ENCODE measurements around the gene BCAS4. TPM values are rescaled to one million over a fixed set of nuclear protein-coding genes. Genes with fewer than 3 reads are reported as not detected.

The BCAS4 gene
- total and polyA plus RNA-seq, 2 donors, result 4.8 to 9.2 TPM

- Histone ChIP-seq H3K27ac (ENCODE audit: low read depth) (no peak overlapping the region), H3K4me3 (ENCODE audit: low read depth, low read length) (no peak overlapping the region), H3K4me1 (ENCODE audit: insufficient read depth) (no peaks in the 10 kb centered on the region), H3K36me3 (ENCODE audit: insufficient read depth) (no peaks in the 10 kb centered on the region)
- no peak for DNase-seq (ENCODE audit: extremely low spot score)
- 70% methylated on average over 5 of the region's 5 CpGs for WGBS
Measured at GRCh38 chr20:50834599-50835005, 39.7 kb downstream of the BCAS4 start.

DNA sequence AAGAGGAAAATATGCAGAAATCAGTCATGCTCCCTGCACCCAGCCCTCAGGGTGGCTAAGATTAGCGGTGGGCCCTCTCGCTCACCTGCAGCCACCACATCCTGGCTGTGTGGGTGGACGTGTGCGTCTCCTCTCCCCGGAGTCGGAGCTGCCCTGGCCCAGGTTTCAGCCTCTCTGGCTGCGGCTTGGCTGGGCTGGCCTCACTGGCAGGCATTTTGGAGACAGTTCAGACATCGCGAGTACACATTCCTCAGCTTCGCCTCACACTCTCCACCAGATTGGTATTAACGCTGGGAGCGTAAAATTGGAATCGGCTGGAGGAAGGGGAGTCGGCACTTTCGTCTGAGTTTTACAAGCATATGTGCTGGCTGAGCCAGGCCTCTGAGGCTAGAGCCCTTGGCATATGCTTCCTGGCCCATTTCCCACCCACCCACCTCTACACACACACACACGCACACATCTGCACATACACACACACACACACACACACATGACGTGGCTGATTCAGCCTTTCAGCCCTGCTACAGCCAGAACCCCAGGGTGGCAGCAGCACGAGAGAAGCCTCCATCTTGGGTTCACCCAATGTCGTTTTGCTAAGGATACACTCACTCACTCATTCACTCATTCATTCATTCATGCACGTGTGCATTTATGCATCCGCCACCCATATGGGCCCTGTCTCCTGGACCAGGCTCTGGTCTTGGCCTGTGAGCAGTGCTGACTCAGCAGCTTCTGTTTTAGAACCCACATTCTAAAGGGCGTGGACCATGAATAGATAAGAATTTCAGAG is 42.9 kb downstream of the BCAS4 start:
- DNase-seq (ENCODE audit: extremely low spot score), result no peak
- Histone ChIP-seq H3K27ac (ENCODE audit: low read depth) (no peak overlapping the region), H3K4me3 (ENCODE audit: low read depth, low read length) (no peak overlapping the region), H3K4me1 (ENCODE audit: insufficient read depth) (no peaks in the 10 kb centered on the region), H3K36me3 (ENCODE audit: insufficient read depth) (no peaks in the 10 kb centered on the region)
- 34% methylated on average over 22 of the region's 22 CpGs for WGBS

GRCh38 chr20:50838322-50838625 is 43.4 kb downstream of the BCAS4 start:
- no peak for DNase-seq (ENCODE audit: extremely low spot score)
- 85% methylated on average over 8 of the region's 8 CpGs for WGBS
- Histone ChIP-seq H3K27ac (ENCODE audit: low read depth) (no peak overlapping the region), H3K4me3 (ENCODE audit: low read depth, low read length) (no peak overlapping the region), H3K36me3 (ENCODE audit: insufficient read depth) (no peaks in the 10 kb centered on the region), H3K4me1 (ENCODE audit: insufficient read depth) (no peaks in the 10 kb centered on the region)

- no peak for DNase-seq (ENCODE audit: extremely low spot score)
- no peaks in the 10 kb centered on the region for H3K36me3 ChIP-seq (ENCODE audit: insufficient read depth)
- no peak overlapping the region for H3K27ac ChIP-seq (ENCODE audit: low read depth)
- no peak overlapping the region for H3K4me3 ChIP-seq (ENCODE audit: low read depth, low read length)
- 90% methylated on average over 8 of the region's 8 CpGs for WGBS
- no peaks in the 10 kb centered on the region for H3K4me1 ChIP-seq (ENCODE audit: insufficient read depth)
Measured at GRCh38 chr20:50838707-50839385, 44.0 kb downstream of the BCAS4 start.

GRCh38 chr20:50842821-50843220 is 48.0 kb downstream of the BCAS4 start:
- Histone ChIP-seq H3K27ac (ENCODE audit: low read depth) (no peak overlapping the region), H3K36me3 (ENCODE audit: insufficient read depth) (no peaks in the 10 kb centered on the region), H3K4me1 (ENCODE audit: insufficient read depth) (no peaks in the 10 kb centered on the region), H3K4me3 (ENCODE audit: low read depth, low read length) (no peak overlapping the region)
- 95% methylated on average over 5 of the region's 5 CpGs for WGBS
- DNase-seq (ENCODE audit: extremely low spot score), result no peak

DNA sequence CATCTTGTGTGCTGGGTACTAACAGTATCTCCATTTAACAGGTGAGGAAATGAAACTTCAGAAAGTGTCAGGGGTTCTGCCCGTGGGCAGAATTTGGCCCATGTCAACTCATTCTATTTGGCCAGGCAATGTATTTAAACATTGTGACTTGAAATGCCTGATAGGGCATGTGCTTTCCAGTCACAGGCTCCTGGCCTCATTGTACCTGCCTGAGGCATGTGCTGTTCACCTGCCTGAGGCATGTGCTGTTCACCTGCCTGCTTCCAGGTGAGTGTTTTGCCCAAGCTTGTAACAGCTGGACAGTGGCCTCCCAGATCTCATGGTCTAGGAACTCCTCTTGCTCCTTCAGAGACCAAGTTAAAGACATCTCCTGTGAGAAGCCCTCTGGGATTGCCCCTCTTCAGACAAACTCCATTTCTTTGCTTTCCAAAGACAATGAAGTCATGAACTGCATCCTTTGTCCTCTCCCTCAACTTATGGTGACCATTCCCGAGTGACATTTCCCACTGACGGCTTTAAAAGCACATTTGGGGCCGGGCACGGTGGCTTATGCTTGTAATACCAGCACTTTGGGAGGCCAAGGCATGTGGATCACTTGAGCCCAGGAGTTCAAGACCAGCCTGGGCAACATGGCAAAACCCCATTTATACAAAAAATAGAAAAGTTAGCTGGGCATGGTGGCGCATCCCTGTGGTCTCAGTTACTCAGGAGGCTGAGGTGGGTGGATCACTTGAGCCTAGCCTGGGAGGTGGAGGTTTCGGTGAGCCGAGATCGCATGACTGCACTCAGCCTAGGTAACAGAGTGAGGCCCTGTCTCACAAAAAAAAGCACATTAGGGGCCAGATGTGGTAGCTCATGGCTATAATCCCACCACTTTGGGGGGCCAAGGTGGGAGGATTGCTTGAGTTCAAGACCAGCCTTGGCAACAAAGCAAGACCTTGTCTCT is 48.7 kb downstream of the BCAS4 start:
- no peaks in the 10 kb centered on the region for H3K36me3 ChIP-seq (ENCODE audit: insufficient read depth)
- 89% methylated on average over 9 of the region's 9 CpGs for WGBS
- no peaks in the 10 kb centered on the region for H3K4me1 ChIP-seq (ENCODE audit: insufficient read depth)
- no peak overlapping the region for H3K27ac ChIP-seq (ENCODE audit: low read depth)
- no peak for DNase-seq (ENCODE audit: extremely low spot score)
- H3K4me3 ChIP-seq (ENCODE audit: low read depth, low read length), result no peak overlapping the region

DNA sequence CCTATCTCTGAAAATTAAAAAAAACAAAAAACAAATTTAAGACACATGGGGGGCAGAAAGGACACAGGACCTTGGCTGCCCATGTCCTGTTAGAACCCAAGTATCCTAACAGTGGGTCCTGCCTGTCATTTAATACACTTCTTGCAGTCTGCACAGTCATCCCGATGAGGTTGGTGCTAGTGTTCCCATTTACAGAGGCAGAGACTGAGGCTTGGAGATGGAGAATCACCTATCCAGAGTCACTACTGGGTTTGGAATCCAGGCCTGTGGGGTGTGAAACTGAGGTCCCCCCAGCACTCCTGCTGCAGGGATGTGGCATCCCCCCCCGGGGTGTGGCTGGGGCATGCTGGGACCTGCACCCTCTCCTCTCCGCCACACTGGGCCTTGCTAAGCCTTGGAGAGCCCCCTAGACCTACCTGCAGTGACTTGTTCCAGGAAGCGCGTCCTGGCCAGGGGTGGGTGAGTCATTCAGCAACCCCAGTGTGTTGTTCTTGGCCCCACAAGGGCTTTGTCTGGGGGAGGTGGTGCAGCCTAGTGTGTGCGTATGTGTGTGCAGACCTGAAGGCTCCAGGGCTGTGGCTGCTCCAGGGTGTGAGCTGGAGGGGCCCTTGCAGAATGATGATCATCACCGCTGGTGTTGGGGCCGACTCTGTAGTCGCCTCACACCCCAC is 49.7 kb downstream of the BCAS4 start:
- no peaks in the 10 kb centered on the region for H3K36me3 ChIP-seq (ENCODE audit: insufficient read depth)
- no peaks in the 10 kb centered on the region for H3K4me1 ChIP-seq (ENCODE audit: insufficient read depth)
- no peak overlapping the region for H3K27ac ChIP-seq (ENCODE audit: low read depth)
- H3K4me3 ChIP-seq (ENCODE audit: low read depth, low read length), result no peak overlapping the region
- peak; percentile 80 for DNase-seq (ENCODE audit: extremely low spot score)
- 87% methylated on average over 9 of the region's 9 CpGs for WGBS

DNA sequence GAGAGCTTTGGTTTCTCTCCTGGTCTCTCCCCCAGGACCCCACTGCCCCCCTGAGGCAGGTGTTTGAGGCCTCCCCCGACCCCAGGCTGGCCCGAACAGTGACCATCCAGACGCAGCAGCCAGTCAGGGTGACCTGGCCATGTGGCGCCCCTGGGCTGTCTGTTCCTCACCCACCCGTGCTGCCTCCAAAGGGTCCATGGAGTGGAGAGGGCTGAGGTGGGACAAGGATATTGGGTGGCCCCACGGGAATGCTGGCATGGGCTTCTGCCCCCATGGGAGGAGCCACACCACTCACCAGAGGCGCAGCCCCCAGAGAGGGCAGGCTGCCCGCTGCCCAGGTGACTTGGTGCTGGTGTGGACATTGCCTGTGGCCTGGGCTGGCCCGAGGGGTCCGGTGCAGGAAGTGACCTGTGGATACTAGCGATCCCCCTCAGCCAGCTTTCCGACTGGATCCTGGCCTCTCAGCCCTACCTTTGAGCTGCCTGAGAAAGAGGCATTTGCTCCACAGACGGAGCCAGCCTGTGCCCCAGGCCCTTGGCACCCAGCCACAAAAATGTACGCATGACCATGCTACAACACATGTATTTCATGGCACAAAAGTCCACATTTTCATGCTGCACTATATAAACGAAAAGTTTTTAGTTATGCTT is 50.8 kb downstream of the BCAS4 start:
- H3K4me1 ChIP-seq (ENCODE audit: insufficient read depth), result no peaks in the 10 kb centered on the region
- H3K27ac ChIP-seq (ENCODE audit: low read depth), result no peak overlapping the region
- no peaks in the 10 kb centered on the region for H3K36me3 ChIP-seq (ENCODE audit: insufficient read depth)
- H3K4me3 ChIP-seq (ENCODE audit: low read depth, low read length), result no peak overlapping the region
- 89% methylated on average over 15 of the region's 15 CpGs for WGBS
- DNase-seq (ENCODE audit: extremely low spot score), result no peak

- Histone ChIP-seq H3K4me3 (ENCODE audit: low read depth, low read length) (no peak overlapping the region), H3K4me1 (ENCODE audit: insufficient read depth) (no peaks in the 10 kb centered on the region), H3K36me3 (ENCODE audit: insufficient read depth) (no peaks in the 10 kb centered on the region), H3K27ac (ENCODE audit: low read depth) (no peak overlapping the region)
- WGBS, result 42% methylated on average over 8 of the region's 8 CpGs
- no peak for DNase-seq (ENCODE audit: extremely low spot score)
Measured at GRCh38 chr20:50848341-50848808, 53.5 kb downstream of the BCAS4 start.

GRCh38 chr20:50848846-50849673 is 54.2 kb downstream of the BCAS4 start:
- no peaks in the 10 kb centered on the region for H3K36me3 ChIP-seq (ENCODE audit: insufficient read depth)
- no peak overlapping the region for H3K27ac ChIP-seq (ENCODE audit: low read depth)
- no peak overlapping the region for H3K4me3 ChIP-seq (ENCODE audit: low read depth, low read length)
- WGBS, result 52% methylated on average over 18 of the region's 18 CpGs
- DNase-seq (ENCODE audit: extremely low spot score), result no peak
- no peaks in the 10 kb centered on the region for H3K4me1 ChIP-seq (ENCODE audit: insufficient read depth)

- H3K36me3 ChIP-seq (ENCODE audit: insufficient read depth), result no peaks in the 10 kb centered on the region
- no peaks in the 10 kb centered on the region for H3K4me1 ChIP-seq (ENCODE audit: insufficient read depth)
- 52% methylated on average over 13 of the region's 13 CpGs for WGBS
- no peak for DNase-seq (ENCODE audit: extremely low spot score)
- no peak overlapping the region for H3K27ac ChIP-seq (ENCODE audit: low read depth)
- H3K4me3 ChIP-seq (ENCODE audit: low read depth, low read length), result no peak overlapping the region
Measured at GRCh38 chr20:50850721-50851286, 55.9 kb downstream of the BCAS4 start.

DNA sequence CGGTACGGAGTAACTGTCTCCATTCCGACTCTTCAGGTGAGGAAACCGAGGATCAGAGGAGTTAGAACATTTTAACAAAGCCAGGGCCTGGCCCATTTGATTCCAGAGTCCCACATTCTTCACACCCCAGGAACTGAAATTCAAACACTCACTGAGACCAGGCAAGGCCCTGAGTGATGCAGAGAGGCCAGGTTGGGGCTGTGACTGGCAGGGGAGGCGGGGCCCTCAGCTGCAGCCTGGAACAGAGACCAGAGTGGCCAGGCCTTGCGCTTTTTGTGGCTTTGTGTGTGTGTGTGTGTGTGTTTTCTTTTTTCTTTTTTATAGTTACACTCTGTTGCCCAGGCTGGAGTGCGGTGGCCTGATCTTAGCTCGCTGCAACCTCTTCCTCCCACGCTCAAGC is 57.2 kb downstream of the BCAS4 start:
- 97% methylated on average over 9 of the region's 9 CpGs for WGBS
- Histone ChIP-seq H3K27ac (ENCODE audit: low read depth) (no peak overlapping the region), H3K4me1 (ENCODE audit: insufficient read depth) (no peaks in the 10 kb centered on the region), H3K4me3 (ENCODE audit: low read depth, low read length) (no peak overlapping the region), H3K36me3 (ENCODE audit: insufficient read depth) (no peaks in the 10 kb centered on the region)
- DNase-seq (ENCODE audit: extremely low spot score), result no peak

Measured in urinary bladder (tissue), 4 donors.